Ascending aorta (tissue), 2 donors: ENCODE results near the gene CRY2. TPM values are rescaled to one million over a fixed set of nuclear protein-coding genes. Genes with fewer than 3 reads are reported as not detected.
"Not testable (repeated sequence)": the region's sequence is repeated elsewhere in the genome, so short reads cannot be mapped to it uniquely, and the experiment has no call there.

Experiments used
- DNase-seq, 2 donors: peaks; one replicate each; pipeline ENCODE4 v3.0.0-alpha.2; 2019; ENCODE audit warnings: low spot score in 2 of 2
- H3K27ac ChIP-seq, 2 donors: fragments of 200-600 bp; sonication (generic); one replicate each; pipeline ENCODE4 v1.5.1; 2016 to 2017; ENCODE audit warnings: mild to moderate bottlenecking in 1 of 2
- H3K27me3 ChIP-seq: fragments of 200-600 bp; sonication (generic); one replicate; pipeline ENCODE4 v1.5.1; 2017
- H3K36me3 ChIP-seq, 2 donors: fragments of 200-600 bp; sonication (generic); one replicate each; pipeline ENCODE4 v1.5.1; 2016
- H3K4me1 ChIP-seq, 2 donors: fragments of 200-600 bp; sonication (generic); one replicate each; pipeline ENCODE4 v1.5.1; 2016 to 2017; ENCODE audit warnings: mild to moderate bottlenecking in 1 of 2
- H3K4me3 ChIP-seq, 2 donors: fragments of 200-600 bp; sonication (generic); one replicate each; pipeline ENCODE4 v1.5.1; 2016 to 2017; ENCODE audit warnings: mild to moderate bottlenecking in 1 of 2
- H3K9me3 ChIP-seq, 2 donors: fragments of 200-600 bp; sonication (generic); one replicate each; pipeline ENCODE4 v1.5.1; 2016
- intact Hi-C: fragments of 100-400 bp; cut with DNase I; formaldehyde crosslinking; loops from one replicate; pipeline ENCODE4 v1.15.1; 2023
- total RNA-seq: library from RNA; depleted of rRNA; stranded (reverse); fragments of >200 nt; gene quantifications from one replicate; pipeline ENCODE4 v1.1.0, GENCODE V29; 2016
- TF ChIP-seq, protein P1 (sequence below), 3 experiments: fragments of 200-600 bp in 2 of 3; fragments of 450-650 bp in 1 of 3; sonication (generic) in 2 of 3; IDR thresholded peaks; one replicate each; pipeline ENCODE4 v1.5.1; 2016 to 2019; ENCODE audit warnings: antibody characterized with exemption in 3 of 3, mild to moderate bottlenecking in 1 of 3, moderate library complexity in 1 of 3

The CRY2 gene
- total RNA-seq, 1 donor from 2014 or later: 29.6 TPM

DNA sequence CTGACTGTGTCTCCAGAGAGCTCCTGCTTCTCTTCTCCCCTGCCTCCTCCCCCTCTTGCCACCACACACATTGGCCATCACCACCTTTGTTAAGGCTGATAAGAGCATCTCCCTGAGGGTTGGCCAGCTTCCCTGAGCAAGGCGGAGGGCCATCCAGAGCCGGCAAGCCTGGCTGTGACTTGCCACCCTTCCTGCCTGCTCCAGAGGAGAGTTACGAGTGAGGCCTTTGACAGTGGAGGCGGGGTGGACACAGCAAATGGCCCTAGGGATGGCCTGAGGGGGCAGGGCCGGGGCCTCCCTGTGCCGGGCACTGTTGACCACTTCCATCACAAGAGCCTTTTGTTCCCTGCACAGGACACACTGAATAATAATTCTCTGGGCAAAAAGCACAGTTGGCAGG lies 54.4 kb downstream of the CRY2 start:
- no peak overlapping the region for H3K27ac ChIP-seq
- intact Hi-C loops: no loop called here
- DNase-seq: no peak
- TF ChIP-seq, protein P1, sequence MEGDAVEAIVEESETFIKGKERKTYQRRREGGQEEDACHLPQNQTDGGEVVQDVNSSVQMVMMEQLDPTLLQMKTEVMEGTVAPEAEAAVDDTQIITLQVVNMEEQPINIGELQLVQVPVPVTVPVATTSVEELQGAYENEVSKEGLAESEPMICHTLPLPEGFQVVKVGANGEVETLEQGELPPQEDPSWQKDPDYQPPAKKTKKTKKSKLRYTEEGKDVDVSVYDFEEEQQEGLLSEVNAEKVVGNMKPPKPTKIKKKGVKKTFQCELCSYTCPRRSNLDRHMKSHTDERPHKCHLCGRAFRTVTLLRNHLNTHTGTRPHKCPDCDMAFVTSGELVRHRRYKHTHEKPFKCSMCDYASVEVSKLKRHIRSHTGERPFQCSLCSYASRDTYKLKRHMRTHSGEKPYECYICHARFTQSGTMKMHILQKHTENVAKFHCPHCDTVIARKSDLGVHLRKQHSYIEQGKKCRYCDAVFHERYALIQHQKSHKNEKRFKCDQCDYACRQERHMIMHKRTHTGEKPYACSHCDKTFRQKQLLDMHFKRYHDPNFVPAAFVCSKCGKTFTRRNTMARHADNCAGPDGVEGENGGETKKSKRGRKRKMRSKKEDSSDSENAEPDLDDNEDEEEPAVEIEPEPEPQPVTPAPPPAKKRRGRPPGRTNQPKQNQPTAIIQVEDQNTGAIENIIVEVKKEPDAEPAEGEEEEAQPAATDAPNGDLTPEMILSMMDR (IDR thresholded peaks at IDR 0.05): no peak
- no peak overlapping the region for H3K4me3 ChIP-seq
- peaks cover 0 to 20% of the 10 kb centered on the region in 2 donors for H3K4me1 ChIP-seq
- H3K9me3 ChIP-seq: no peaks in the 10 kb centered on the region
- H3K27me3 ChIP-seq: no peaks in the 10 kb centered on the region
- peaks cover 0 to 9% of the 10 kb centered on the region in 2 donors for H3K36me3 ChIP-seq

DNA sequence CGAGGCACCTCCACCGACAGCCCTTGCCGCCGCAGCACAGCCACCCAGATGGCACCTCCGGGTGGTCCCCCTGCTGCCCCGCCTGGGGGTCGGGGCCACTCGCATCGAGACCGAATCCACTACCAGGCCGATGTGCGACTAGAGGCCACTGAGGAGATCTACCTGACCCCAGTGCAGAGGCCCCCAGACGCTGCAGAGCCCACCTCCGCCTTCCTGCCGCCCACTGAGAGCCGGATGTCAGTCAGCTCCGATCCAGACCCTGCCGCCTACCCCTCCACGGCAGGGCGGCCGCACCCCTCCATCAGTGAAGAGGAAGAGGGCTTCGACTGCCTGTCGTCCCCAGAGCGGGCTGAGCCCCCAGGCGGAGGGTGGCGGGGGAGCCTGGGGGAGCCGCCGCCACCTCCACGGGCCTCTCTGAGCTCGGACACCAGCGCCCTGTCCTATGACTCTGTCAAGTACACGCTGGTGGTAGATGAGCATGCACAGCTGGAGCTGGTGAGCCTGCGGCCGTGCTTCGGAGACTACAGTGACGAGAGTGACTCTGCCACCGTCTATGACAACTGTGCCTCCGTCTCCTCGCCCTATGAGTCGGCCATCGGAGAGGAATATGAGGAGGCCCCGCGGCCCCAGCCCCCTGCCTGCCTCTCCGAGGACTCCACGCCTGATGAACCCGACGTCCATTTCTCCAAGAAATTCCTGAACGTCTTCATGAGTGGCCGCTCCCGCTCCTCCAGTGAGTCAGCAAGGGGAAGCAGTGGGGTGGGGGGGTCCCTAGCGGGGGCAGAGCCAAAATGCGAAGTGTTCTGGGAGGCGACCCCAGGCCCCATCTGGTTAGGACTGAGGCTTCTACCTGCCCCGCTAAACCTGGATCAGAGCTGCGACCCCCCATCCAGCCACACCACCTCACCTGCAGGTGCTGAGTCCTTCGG lies 55.4 kb downstream of the CRY2 start:
- Histone ChIP-seq H3K27ac (no peak overlapping the region), H3K27me3 (no peaks in the 10 kb centered on the region), H3K9me3 (no peaks in the 10 kb centered on the region), H3K4me3 (no peak overlapping the region), H3K36me3 (peaks cover 0 to 9% of the 10 kb centered on the region in 2 donors), H3K4me1 (peaks cover 0 to 20% of the 10 kb centered on the region in 2 donors)
- TF ChIP-seq, protein P1 (IDR thresholded peaks at IDR 0.05): no peak
- DNase-seq: no peak
- intact Hi-C loops: no loop called here

DNA sequence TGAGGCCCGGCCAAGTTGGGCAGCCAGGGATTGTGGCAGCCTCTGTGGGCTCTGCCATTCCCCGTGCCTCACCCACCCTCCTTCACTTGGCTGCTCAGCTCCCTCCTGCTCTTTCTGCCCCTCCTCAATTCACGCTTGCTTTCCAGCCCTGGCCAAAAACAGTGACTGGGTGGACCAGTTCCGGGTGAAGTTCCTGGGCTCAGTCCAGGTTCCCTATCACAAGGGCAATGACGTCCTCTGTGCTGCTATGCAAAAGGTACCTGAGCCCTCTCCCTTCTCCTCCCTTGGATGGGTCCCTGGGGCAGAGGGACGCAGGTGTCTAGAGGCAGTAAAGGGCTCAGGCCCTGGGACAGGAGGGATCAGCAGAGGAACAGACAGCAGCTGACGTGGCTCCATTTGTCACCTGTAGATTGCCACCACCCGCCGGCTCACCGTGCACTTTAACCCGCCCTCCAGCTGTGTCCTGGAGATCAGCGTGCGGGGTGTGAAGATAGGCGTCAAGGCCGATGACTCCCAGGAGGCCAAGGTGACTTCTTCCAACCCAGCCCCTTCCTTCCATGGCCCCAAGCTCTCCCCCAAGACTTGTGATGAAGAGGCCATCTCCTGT lies 57.1 kb downstream of the CRY2 start:
- TF ChIP-seq, protein P1 (IDR thresholded peaks at IDR 0.05): no peak
- H3K9me3 ChIP-seq: no peaks in the 10 kb centered on the region
- no peak overlapping the region for H3K4me3 ChIP-seq
- H3K27ac ChIP-seq: no peak overlapping the region
- H3K36me3 ChIP-seq: peaks cover 2 to 11% of the 10 kb centered on the region in 2 donors
- DNase-seq: no peak
- peaks cover 0 to 12% of the 10 kb centered on the region in 2 donors for H3K4me1 ChIP-seq
- intact Hi-C loops: no loop called here
- H3K27me3 ChIP-seq: no peaks in the 10 kb centered on the region

DNA sequence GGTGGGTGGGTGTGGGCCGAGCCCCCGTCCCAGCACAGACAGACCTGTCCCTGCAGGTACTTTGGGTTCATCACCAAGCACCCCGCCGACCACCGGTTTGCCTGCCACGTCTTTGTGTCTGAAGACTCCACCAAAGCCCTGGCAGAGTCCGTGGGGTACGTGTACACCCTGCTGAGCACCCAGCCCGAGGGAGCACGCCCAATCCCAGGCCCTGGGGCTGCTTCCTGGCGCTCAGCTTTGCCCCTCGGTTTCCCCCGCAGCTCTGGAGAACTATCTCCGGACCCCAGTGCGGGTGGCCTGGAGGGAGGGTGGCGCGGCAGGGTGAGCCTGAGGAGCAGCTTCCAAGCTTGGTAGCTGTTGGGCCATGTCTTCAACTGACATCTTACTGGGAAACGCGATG lies 57.8 kb downstream of the CRY2 start:
- peaks cover 8 to 18% of the 10 kb centered on the region in 2 donors for H3K36me3 ChIP-seq
- DNase-seq: no peak
- H3K9me3 ChIP-seq: no peaks in the 10 kb centered on the region
- TF ChIP-seq, protein P1 (IDR thresholded peaks at IDR 0.05): no peak
- H3K4me1 ChIP-seq: peaks cover 0 to 9% of the 10 kb centered on the region in 2 donors
- no peaks in the 10 kb centered on the region for H3K27me3 ChIP-seq
- no peak overlapping the region for H3K4me3 ChIP-seq
- intact Hi-C loops: no loop called here
- no peak overlapping the region for H3K27ac ChIP-seq

DNA sequence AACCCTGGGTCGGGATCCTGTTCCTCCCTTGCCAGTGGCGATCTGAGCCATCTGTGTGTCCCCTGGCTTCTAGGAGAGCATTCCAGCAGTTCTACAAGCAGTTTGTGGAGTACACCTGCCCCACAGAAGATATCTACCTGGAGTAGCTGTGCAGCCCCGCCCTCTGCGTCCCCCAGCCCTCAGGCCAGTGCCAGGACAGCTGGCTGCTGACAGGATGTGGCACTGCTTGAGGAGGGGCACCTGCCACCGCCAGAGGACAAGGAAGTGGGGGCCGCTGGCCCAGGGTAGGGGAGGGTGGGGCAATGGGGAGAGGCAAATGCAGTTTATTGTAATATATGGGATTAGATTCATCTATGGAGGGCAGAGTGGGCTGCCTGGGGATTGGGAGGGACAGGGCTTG lies 58.3 kb downstream of the CRY2 start:
- H3K4me1 ChIP-seq, H3K9me3 ChIP-seq, DNase-seq, H3K27ac ChIP-seq, H3K4me3 ChIP-seq, intact Hi-C loops, H3K27me3 ChIP-seq: not testable (repeated sequence)
- peaks cover 13 to 22% of the 10 kb centered on the region in 2 donors for H3K36me3 ChIP-seq

DNA sequence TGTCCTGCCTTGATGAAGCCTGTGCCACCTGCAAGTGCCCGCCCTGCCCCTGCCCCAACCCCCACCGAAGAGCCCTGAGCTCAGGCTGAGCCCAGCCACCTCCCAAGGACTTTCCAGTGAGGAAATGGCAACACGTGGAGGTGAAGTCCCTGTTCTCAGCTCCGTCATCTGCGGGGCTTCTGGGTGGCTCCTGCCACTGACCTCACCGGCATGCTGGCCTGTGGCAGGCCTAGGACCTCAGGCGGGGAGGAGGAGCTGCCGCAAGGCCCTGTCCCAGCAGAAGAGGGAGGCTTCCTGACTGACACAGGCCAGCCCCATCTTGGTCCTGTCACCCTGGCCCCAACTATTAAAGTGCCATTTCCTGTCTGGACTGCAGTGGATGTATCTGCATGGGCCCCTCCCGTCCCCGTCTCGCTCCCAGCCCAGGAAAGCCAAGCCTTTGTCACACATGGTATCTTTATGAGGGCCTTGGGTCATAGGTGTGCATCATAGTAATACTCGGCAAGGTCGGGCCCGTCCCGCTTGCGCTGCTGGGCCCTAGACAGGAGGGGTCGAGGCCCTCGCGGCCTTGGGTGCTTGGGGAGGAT lies 58.9 kb downstream of the CRY2 start:
- Histone ChIP-seq H3K9me3 (no peaks in the 10 kb centered on the region), H3K27me3 (no peaks in the 10 kb centered on the region), H3K4me3 (no peak overlapping the region), H3K36me3 (peaks cover 19 to 29% of the 10 kb centered on the region in 2 donors), H3K27ac (no peak overlapping the region), H3K4me1 (peaks cover 0 to under 1% of the 10 kb centered on the region in 2 donors)
- TF ChIP-seq, protein P1 (IDR thresholded peaks at IDR 0.05): no peak
- no peak for DNase-seq
- intact Hi-C loops: no loop called here
